Gastroesophageal sphincter (tissue), 4 donors: ENCODE data around the gene TMEM19. TPM values are rescaled to one million over a fixed set of nuclear protein-coding genes. Genes with fewer than 3 reads are reported as not detected.

Source experiments
- ATAC-seq: fragments of 150-250 bp; one replicate; pipeline ENCODE4 v1.9.1; 2016; ENCODE audit warnings: mild to moderate bottlenecking, moderate library complexity
- H3K27ac ChIP-seq, 4 donors: fragments of 200-600 bp; sonication (generic) in 3 of 4; 1 replicate in 3 of 4; 2 replicates in 1 of 4; pipeline ENCODE4 v1.5.1; 2016 to 2019
- H3K27me3 ChIP-seq: fragments of 200-600 bp; sonication (generic); one replicate; pipeline ENCODE4 v1.5.1; 2019
- H3K36me3 ChIP-seq, 2 donors: fragments of 200-600 bp; sonication (generic); one replicate each; pipeline ENCODE4 v1.5.1; 2019; ENCODE audit warnings: control low read depth in 1 of 2
- H3K4me1 ChIP-seq, 3 donors: fragments of 200-600 bp; sonication (generic); 1 replicate in 2 of 3; 2 replicates in 1 of 3; pipeline ENCODE4 v1.5.1; 2016 to 2019; ENCODE audit warnings: control low read depth in 2 of 3
- H3K4me3 ChIP-seq, 2 donors: fragments of 200-600 bp; sonication (generic); one replicate each; pipeline ENCODE4 v1.5.1; 2019; ENCODE audit warnings: mild to moderate bottlenecking in 1 of 2, moderate library complexity in 1 of 2
- H3K9me3 ChIP-seq, 3 donors: fragments of 200-600 bp; sonication (generic); one replicate each; pipeline ENCODE4 v1.5.1; 2017 to 2019; ENCODE audit warnings: control low read depth in 2 of 3
- EP300 ChIP-seq: sonication (generic); formaldehyde crosslinking; IDR thresholded peaks from one replicate; pipeline ENCODE4 v1.6.1; 2017; ENCODE audit warnings: antibody characterized with exemption, mild to moderate bottlenecking
- POLR2A ChIP-seq, 2 donors: fragments of 450-650 bp; IDR thresholded peaks; one replicate each; pipeline ENCODE4 v1.6.1; 2017; ENCODE audit warnings: antibody characterized with exemption in 2 of 2, mild to moderate bottlenecking in 2 of 2, moderate library complexity in 1 of 2
- POLR2AphosphoS5 ChIP-seq: sonication (generic); formaldehyde crosslinking; IDR thresholded peaks from one replicate; pipeline ENCODE4 v1.6.1; 2017; ENCODE audit warnings: antibody characterized with exemption
- WGBS, 2 donors: methylation state at CpG; one replicate each; pipeline ENCODE4 v1.1.5; 2018; ENCODE audit warnings: low coverage in 1 of 2; 5-methylcytosine and 5-hydroxymethylcytosine counted together
- total RNA-seq, 4 donors: library from RNA; depleted of rRNA; stranded (reverse); fragments of >200 nt; gene quantifications; one replicate each; pipeline ENCODE4 v1.1.0, GENCODE V29; 2016
- TF ChIP-seq, protein P1 (sequence below), 4 experiments: fragments of 200-600 bp in 2 of 4; fragments of 450-650 bp in 2 of 4; sonication (generic) in 1 of 4; IDR thresholded peaks; one replicate each; pipeline ENCODE4 v1.5.1; 2017 to 2019; ENCODE audit warnings: antibody characterized with exemption in 4 of 4, mild to moderate bottlenecking in 2 of 4, moderate library complexity in 2 of 4

Gene TMEM19
- total RNA-seq, 4 donors from 2014 or later = 15.5 to 28.9 (median 19.9) TPM

DNA sequence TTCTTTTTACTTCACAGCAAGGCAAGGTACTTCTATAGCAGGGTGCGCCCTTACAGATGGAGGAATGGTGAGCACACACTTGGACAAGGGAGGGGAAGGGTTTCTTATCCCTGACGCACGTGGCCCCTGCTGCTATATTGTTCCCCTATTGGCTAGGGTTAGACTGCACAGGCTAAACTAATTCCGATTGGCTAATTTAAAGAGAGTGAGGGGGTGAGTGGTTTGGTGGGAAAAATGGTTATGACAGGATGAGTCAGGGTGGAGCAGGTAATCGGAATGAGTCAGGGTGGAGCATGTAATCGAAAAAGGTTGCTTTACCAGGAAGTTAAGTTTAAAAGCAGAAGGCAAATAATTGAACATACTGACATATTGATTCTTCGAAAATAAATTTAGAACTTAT, 45.1 kb downstream of the TMEM19 start:
- Histone ChIP-seq H3K27ac (no peak overlapping the region), H3K27me3 (no peaks in the 10 kb centered on the region), H3K4me1 (no peaks in the 10 kb centered on the region), H3K4me3 (no peak overlapping the region), H3K36me3 (no peaks in the 10 kb centered on the region), H3K9me3 (no peaks in the 10 kb centered on the region)
- 74 to 76% methylated on average over 7 of the region's 7 CpGs for WGBS, 2 donors
- TF ChIP-seq POLR2AphosphoS5 = no peak
- TF ChIP-seq, protein P1, sequence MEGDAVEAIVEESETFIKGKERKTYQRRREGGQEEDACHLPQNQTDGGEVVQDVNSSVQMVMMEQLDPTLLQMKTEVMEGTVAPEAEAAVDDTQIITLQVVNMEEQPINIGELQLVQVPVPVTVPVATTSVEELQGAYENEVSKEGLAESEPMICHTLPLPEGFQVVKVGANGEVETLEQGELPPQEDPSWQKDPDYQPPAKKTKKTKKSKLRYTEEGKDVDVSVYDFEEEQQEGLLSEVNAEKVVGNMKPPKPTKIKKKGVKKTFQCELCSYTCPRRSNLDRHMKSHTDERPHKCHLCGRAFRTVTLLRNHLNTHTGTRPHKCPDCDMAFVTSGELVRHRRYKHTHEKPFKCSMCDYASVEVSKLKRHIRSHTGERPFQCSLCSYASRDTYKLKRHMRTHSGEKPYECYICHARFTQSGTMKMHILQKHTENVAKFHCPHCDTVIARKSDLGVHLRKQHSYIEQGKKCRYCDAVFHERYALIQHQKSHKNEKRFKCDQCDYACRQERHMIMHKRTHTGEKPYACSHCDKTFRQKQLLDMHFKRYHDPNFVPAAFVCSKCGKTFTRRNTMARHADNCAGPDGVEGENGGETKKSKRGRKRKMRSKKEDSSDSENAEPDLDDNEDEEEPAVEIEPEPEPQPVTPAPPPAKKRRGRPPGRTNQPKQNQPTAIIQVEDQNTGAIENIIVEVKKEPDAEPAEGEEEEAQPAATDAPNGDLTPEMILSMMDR (IDR thresholded peaks at IDR 0.05) = no peak
- no peak for TF ChIP-seq EP300
- ATAC-seq = no peak

GRCh38 chr12:71731439-71732356, 45.8 kb downstream of the TMEM19 start:
- Histone ChIP-seq H3K27ac (no peak overlapping the region), H3K36me3 (no peaks in the 10 kb centered on the region), H3K4me1 (no peaks in the 10 kb centered on the region), H3K27me3 (no peaks in the 10 kb centered on the region), H3K9me3 (no peaks in the 10 kb centered on the region), H3K4me3 (no peak overlapping the region)
- TF ChIP-seq, protein P1 (IDR thresholded peaks at IDR 0.05) = no peak
- TF ChIP-seq EP300 = no peak
- no peak for TF ChIP-seq POLR2A (IDR thresholded peaks at IDR 0.05)
- no peak for TF ChIP-seq POLR2AphosphoS5
- 78 to 85% methylated on average over 12 to 16 of the region's 21 CpGs for WGBS, 2 donors
- ATAC-seq = no peak

- Histone ChIP-seq H3K4me3 (no peak overlapping the region), H3K9me3 (no peaks in the 10 kb centered on the region), H3K36me3 (no peaks in the 10 kb centered on the region), H3K27ac (no peak overlapping the region), H3K4me1 (no peaks in the 10 kb centered on the region), H3K27me3 (no peaks in the 10 kb centered on the region)
- no peak for TF ChIP-seq POLR2AphosphoS5
- no peak for TF ChIP-seq EP300
- no peak for TF ChIP-seq POLR2A (IDR thresholded peaks at IDR 0.05)
- TF ChIP-seq, protein P1 (IDR thresholded peaks at IDR 0.05) = no peak
- ATAC-seq = no peak
- WGBS, 2 donors = 69 to 72% methylated on average over 2 to 3 of the region's 3 CpGs
Observed at GRCh38 chr12:71732357-71732712, 46.5 kb downstream of the TMEM19 start.

DNA sequence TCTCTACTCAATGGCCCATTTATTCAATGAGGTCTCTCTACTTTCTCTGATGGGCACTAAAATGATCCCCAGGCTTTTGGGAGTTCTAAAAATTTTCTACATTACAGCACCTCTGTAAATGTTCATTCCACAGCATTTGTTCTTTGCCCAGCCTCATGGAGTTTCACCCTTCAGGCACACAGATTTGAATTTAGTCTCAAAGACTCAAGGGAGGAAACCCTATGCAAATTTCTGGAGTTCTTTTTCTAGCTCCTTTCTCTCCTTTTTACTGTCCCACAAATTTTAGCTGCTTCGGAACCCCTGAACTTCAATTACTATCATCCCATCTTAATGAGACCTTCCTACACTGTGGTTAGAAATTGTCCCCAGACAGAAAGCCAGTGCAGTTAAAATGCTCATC, 51.3 kb downstream of the TMEM19 start:
- H3K36me3 ChIP-seq = no peaks in the 10 kb centered on the region
- no peak overlapping the region for H3K27ac ChIP-seq
- no peaks in the 10 kb centered on the region for H3K4me1 ChIP-seq
- 86% methylated on average over 1 of the region's 1 CpG for WGBS, 2 donors
- H3K4me3 ChIP-seq = no peak overlapping the region
- H3K9me3 ChIP-seq = no peaks in the 10 kb centered on the region
- no peaks in the 10 kb centered on the region for H3K27me3 ChIP-seq
- TF ChIP-seq, protein P1 (IDR thresholded peaks at IDR 0.05) = no peak
- TF ChIP-seq EP300 = no peak
- TF ChIP-seq POLR2AphosphoS5 = no peak
- no peak for TF ChIP-seq POLR2A (IDR thresholded peaks at IDR 0.05)
- ATAC-seq = no peak

GRCh38 chr12:71742998-71743397, 57.1 kb downstream of the TMEM19 start:
- no peak overlapping the region for H3K4me3 ChIP-seq
- no peaks in the 10 kb centered on the region for H3K36me3 ChIP-seq
- WGBS, 2 donors = 33% methylated on average over 1 of the region's 1 CpG; no CpG with 5 or more reads in 1 of the 2 donors
- H3K27ac ChIP-seq = no peak overlapping the region
- H3K4me1 ChIP-seq = no peaks in the 10 kb centered on the region
- no peak for ATAC-seq
- H3K27me3 ChIP-seq = peaks cover 4% of the 10 kb centered on the region
- no peaks in the 10 kb centered on the region for H3K9me3 ChIP-seq
- TF ChIP-seq, protein P1 (IDR thresholded peaks at IDR 0.05) = no peak
- TF ChIP-seq EP300 (no peak), POLR2A (IDR thresholded peaks at IDR 0.05) (no peak), POLR2AphosphoS5 (no peak)
